NCI-H2171 treated with DMSO at 0.1 percent for 48 hours (cell line): Measurements from ENCODE around the gene UNK.

Experiments
- DNase-seq: peaks from one replicate; lab custom pipeline; 2025; lab: John Stamatoyannopoulos, UW

The UNK gene, protein sequence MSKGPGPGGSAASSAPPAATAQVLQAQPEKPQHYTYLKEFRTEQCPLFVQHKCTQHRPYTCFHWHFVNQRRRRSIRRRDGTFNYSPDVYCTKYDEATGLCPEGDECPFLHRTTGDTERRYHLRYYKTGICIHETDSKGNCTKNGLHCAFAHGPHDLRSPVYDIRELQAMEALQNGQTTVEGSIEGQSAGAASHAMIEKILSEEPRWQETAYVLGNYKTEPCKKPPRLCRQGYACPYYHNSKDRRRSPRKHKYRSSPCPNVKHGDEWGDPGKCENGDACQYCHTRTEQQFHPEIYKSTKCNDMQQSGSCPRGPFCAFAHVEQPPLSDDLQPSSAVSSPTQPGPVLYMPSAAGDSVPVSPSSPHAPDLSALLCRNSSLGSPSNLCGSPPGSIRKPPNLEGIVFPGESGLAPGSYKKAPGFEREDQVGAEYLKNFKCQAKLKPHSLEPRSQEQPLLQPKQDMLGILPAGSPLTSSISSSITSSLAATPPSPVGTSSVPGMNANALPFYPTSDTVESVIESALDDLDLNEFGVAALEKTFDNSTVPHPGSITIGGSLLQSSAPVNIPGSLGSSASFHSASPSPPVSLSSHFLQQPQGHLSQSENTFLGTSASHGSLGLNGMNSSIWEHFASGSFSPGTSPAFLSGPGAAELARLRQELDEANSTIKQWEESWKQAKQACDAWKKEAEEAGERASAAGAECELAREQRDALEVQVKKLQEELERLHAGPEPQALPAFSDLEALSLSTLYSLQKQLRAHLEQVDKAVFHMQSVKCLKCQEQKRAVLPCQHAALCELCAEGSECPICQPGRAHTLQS

DNA sequence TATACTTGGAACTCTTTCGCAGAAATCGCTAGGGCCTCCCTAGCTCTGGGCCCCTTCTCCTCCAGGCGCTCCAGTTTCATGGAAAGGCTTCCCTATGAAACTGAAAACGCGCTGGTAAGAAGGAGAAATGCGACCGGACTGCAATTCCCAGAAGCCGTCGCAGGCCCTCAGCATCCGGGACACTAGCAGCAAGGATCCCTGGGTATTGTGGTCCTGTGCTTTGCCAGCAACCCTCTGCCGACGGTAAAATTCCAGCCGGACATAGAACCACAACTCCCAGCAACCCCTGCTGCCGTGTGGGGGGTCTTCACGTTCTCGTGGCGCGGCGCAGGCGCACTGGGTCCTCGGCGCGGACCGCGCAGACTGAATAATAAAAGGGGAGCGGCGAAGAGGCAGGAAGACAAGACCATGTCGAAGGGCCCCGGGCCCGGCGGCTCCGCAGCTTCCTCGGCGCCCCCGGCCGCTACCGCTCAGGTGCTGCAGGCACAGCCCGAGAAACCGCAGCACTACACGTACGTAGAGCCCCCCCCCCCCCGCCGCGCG, at the start of gene UNK:
Gene UNK (plus strand): TSS at position 334 of the 543 bp plus-strand sequence. CDS start 75 bp downstream, at position 409.
- peak; percentile 98 for DNase-seq

GRCh38 chr17:75736173-75736835, 48.3 kb upstream of the UNK start:
- no peak for DNase-seq

GRCh38 chr17:75737133-75737962, 47.3 kb upstream of the UNK start:
- DNase-seq, result no peak

DNA sequence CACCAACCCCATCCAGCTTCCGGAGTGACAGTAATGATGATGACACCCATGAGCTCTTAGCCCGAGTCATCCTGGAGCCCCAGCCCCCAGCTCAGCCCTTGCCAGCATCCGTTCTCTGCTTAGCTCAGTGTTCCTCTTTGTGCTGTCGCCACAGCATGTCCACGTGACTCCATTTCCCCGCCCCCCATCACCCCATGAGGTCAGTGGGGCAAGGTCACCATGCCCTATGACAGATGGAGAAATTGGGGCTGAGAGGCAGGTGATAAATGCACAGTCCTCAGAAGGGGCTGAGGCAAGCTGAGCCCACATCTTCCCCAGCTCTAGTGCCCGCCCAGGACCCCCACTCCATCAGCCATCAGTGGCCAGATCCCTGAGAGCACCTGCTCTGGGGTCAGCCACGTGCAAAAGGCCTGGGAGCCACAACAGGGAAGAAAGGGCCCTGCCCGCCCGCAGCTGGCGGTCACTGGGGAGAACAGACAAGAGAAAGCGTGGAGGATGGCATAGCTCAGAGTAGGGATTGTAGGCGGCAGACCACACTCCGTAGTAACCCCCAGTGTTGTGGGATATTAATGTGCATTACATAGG, 46.3 kb upstream of the UNK start:
- DNase-seq, result no peak

GRCh38 chr17:75739174-75739573, 45.4 kb upstream of the UNK start:
- DNase-seq, result no peak

DNA sequence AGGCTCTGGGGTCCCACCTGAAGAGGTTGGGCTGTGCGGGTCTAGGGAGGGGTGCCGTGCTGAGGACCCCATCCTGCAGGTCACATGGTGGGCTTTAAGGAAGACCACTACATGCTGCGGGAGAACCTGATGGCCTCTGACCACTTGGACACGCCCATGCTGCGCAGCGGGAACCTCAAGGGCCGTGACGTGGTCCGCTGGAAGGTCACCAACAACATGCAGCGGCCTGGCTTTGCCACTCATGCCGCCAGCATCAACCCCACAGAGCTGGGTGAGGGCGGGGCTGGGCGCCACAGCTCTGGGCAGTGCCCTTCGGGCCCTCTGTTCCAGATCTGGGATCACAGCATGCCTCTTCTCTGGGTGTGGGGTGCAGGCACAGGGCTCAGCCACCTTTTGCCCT, 44.8 kb upstream of the UNK start:
- DNase-seq, result no peak

- no peak for DNase-seq
These were observed 44.4 kb upstream of the UNK start for GRCh38 chr17:75740215-75740614.

DNA sequence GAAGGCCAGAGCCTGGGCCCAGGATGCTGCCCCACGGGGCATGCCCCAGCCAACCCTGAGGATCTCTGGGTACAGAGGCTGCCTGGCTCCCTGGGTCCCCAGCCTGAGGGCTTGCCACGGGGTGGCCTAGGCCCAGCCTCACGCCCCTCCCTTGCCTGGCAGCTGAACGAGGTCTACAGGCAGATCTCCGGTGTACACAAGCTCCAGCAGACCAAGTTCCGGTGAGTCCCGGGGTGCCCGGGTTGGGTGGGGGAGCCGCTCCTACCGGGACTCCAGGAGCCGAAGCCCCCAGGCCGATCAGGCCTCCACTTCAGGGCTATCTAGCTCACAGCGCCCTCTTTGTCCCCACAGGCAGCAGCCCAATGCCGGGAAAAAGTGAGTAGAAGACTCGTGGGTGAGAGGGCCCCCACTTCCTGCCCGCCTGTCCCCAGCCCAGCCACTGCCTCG, 44.0 kb upstream of the UNK start:
- no peak for DNase-seq

DNA sequence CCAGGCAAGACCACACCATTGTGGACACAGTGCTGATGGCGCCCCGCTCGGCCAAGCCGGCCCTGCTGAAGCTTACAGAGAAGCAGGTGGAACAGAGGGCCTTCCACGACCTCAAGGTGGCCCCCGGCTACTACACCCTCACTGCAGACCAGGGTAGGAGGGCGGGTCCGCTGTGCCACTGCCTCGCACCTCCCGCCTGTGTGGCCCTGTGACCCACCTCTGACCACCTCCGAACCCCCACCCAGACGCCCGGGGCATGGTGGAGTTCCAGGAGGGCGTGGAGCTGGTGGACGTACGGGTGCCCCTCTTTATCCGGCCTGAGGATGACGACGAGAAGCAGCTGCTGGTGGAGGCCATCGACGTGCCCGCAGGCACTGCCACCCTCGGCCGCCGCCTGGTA, 42.3 kb upstream of the UNK start:
- no peak for DNase-seq

GRCh38 chr17:75743625-75744206, 40.9 kb upstream of the UNK start:
- DNase-seq, result no peak

- DNase-seq, result no peak
These were observed 35.9 kb upstream of the UNK start for GRCh38 chr17:75748706-75749105.

DNA sequence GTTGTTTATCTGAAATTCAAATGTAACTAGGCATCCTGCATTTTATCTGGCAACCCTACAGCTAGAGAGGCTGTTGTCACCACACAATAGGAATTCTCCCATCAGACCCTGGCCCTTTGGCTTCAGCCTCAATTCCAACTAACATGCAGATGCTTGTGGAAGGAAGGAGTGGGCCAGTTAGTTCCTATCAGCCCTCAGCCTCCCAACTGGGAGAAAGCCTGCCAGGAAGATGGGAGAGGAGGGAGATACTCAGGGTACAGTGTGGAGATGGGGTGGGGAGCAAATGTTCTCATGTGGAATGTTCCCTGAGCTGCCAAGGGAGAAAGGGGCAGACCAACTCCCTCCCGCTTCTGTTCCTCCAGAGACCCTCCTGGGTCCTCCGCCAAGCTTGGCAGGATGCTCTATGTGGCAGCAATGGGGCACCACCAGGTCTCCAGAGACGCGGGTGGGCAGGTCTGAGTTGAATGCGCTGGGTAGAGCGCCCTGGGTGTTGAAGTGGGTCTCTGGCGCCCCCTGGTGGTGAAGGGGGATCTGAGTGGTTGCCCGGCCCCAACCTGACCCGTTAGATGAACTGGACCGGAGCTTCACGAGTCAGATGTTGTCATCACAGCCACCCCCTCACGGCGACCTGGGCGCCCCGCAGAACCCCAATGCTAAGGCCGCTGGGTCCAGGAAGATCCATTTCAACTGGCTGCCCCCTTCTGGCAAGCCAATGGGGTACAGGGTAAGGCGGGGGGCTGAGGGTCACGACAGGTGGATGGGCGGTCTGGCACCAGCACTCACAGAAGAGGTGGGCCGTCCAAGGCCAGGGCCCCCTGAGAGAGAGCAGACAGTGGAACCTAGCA, 34.8 kb upstream of the UNK start:
- peak; percentile 60 for DNase-seq

GRCh38 chr17:75750661-75751423, 33.8 kb upstream of the UNK start:
- DNase-seq, result no peak

DNA sequence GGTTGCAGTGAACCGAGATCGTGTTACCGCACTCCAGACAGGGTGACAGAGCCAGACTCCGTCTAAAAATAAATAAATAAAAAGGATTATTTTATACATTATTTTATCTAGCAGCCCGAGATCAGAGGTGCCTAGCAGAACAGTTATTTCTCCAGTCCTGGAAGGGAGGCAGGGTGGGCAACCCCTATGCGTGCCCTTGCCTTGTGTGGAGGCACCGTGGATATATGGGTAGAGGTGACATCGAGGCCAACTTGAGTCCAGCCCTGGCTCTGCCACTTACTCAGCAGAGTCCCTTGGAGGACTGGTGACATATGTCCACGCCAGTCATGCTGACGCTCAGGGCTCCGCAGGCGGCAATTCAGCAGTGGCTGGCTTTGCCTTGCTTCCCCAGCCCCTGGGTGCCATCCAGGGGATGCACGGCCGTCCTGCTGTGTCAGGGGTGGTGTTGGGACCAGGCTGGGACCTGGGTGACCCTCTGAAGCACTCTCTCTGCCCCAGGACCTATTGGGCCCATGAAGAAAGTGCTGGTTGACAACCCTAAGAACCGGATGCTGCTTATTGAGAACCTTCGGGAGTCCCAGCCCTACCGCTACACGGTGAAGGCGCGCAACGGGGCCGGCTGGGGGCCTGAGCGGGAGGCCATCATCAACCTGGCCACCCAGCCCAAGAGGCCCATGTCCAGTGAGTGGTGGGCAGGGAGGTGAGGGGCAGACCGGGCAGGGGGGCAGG, 32.8 kb upstream of the UNK start:
- no peak for DNase-seq

DNA sequence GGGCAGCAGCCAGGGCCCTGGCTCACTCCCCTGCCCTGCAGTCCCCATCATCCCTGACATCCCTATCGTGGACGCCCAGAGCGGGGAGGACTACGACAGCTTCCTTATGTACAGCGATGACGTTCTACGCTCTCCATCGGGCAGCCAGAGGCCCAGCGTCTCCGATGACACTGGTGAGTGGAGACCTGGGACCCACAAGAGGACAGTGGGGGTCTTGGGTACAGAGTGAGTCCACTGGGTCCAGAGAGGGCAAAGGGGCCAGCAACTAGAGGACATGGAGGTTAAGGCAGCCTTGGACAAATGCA, 32.2 kb upstream of the UNK start:
- DNase-seq, result no peak

DNA sequence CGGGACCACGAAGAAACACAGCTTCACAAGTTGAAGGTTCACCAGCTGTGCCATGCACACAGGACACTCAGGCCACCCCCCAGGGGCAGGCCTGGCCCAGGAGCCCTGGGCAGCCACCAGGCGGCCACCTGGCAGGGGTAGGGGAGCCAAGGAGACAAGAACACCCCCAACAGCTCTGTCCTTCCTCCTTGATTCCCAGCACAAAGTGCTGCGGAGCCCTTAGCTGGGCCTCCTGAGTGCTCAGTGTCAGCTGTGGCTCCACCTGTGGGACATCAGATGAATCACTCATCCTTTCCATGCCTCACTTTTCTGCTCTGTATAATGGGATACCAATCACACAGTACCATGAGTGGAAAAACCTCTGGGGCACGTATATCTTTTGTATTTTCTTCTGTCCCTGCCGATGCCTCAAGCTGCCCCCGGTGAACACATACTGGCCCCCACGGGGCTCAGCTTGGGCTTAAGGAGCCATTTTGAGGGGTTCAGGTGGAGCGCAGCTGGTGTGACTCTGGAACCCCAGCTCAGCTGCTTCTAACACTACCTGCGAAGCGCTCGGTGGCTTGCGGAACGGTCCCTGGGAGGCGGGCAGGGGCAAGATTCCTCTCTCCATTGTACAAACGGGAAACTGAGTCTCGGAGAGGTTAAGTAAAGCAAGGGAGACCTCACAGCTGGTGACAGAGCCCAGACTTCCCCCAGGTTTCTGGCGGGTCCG, 31.6 kb upstream of the UNK start:
- no peak for DNase-seq

DNA sequence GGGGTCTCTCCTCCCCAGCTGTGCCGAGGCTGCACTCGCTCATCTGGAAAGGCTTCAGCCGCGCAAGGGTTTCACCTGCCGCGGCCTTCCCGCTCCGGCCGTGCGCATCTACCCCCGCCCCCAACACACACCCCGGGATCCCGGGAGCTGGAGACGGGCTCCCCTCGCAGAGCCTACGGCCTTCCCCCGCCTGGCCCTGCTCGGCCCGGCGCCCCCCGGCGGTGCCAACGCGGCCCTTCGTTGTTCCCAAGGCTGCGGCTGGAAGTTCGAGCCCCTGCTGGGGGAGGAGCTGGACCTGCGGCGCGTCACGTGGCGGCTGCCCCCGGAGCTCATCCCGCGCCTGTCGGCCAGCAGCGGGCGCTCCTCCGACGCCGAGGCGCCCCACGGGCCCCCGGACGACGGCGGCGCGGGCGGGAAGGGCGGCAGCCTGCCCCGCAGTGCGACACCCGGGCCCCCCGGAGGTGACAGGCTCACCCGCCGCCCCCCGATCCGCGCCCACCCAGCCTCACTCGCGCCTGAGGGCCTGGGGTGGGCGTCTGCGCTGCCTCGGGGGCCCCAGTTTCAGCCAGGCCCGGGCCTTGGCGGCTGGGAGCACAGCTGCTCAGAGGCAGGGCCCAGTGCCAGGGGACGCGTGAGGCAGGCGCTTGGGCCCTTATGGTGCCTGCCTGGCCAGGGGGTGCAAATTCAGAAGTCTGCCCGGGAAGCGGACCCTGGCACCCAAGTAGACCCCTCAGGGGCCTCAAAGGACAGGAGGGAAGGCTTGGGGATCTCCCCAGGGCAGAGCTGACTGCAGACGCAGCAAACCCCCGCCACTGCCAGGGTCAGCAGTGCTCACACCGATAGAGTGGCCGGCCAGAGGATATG, 30.9 kb upstream of the UNK start:
- no peak for DNase-seq
